ENCODE measurements around the gene AGMO.

AGMO gene

DNA sequence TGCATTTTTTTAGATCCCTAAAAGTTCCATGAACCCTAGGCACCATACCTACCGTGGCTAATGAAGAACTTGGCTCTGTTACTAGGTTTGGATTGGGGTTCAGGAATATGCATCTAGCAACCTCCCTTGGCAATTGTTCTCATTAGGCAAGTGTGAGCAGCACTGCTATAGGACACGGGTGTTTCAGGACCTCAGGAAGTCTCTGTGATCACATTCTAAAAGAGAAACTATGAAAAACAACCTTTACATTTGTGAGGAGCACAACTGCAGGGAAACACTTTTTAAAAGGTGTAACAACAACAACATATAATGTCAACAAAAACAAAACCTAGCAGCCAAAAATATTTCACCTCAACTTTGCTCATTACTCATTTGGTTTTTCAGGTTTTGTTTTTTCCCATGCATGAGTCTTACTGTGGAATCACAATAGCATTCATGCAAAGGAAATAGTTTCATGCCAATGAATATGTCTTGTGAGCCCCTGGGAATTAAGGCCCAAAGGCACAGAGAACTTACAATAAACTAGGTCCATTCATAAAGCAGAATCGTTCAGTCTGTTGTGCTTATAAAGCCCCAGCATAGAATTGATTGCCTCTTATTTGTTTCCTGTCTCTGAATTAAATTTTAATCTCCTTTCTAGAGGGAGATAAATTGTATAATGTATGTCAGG, 403.5 kb downstream of the AGMO start:
- H3K9ac ChIP-seq = no peak overlapping the region
- TF ChIP-seq, protein P1, sequence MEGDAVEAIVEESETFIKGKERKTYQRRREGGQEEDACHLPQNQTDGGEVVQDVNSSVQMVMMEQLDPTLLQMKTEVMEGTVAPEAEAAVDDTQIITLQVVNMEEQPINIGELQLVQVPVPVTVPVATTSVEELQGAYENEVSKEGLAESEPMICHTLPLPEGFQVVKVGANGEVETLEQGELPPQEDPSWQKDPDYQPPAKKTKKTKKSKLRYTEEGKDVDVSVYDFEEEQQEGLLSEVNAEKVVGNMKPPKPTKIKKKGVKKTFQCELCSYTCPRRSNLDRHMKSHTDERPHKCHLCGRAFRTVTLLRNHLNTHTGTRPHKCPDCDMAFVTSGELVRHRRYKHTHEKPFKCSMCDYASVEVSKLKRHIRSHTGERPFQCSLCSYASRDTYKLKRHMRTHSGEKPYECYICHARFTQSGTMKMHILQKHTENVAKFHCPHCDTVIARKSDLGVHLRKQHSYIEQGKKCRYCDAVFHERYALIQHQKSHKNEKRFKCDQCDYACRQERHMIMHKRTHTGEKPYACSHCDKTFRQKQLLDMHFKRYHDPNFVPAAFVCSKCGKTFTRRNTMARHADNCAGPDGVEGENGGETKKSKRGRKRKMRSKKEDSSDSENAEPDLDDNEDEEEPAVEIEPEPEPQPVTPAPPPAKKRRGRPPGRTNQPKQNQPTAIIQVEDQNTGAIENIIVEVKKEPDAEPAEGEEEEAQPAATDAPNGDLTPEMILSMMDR (IDR thresholded peaks at IDR 0.05) = no peak

More for the DNA sequence above, 403.5 kb downstream of the AGMO start:
- Histone ChIP-seq H3K79me2 (no peaks in the 10 kb centered on the region), H2AFZ (no peak overlapping the region), H3K36me3 (ENCODE audit: control insufficient read depth, insufficient read depth, low read length) (no peaks in the 10 kb centered on the region), H3K27ac (no peak overlapping the region), H3K4me2 (ENCODE audit: low read length) (no peak overlapping the region), H3K4me3 (ENCODE audit: low read depth, low read length) (no peak overlapping the region), H3K27me3 (ENCODE audit: control insufficient read depth, insufficient read depth, low read length) (no peaks in the 10 kb centered on the region), H3K4me1 (no peaks in the 10 kb centered on the region), H3K9me3 (ENCODE audit: control insufficient read depth, low read length) (no peaks in the 10 kb centered on the region)

Measured in parathyroid adenoma (tissue), 2 donors.